Iris pigment epithelial cell (primary cell): ENCODE results near the gene ZNF80.
"Not testable (repeated sequence)": the region's sequence is repeated elsewhere in the genome, so short reads cannot be mapped to it uniquely, and the experiment has no call there.

Experiments
- DNase-seq: peaks from one replicate; pipeline ENCODE4 v3.0.0-alpha.2; 2011; ENCODE audit warnings: low read depth

The ZNF80 gene

DNA sequence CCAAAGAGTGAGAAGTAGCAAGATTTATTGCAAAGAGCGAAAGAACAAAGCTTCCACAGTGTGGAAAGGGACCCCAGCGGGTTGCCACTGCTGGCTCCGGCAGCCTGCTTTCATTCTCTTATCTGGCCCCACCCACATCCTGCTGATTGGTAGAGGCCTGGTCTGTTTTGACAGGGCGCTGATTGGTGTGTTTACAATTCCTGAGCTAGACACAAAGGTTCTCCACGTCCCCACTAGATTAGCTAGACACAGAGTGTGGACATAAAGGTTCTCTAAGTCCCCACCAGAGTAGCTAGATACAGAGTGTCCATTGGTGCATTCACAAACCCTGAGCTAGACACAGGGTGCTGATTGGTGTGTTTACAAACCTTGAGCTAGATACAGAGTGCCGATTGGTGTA, at the start of gene ZNF80:
TSS of gene ZNF80 (minus strand) at position 101 of the 400 bp plus-strand sequence. CDS start 504 bp downstream, outside the sequence.
- not testable (repeated sequence) for DNase-seq

DNA sequence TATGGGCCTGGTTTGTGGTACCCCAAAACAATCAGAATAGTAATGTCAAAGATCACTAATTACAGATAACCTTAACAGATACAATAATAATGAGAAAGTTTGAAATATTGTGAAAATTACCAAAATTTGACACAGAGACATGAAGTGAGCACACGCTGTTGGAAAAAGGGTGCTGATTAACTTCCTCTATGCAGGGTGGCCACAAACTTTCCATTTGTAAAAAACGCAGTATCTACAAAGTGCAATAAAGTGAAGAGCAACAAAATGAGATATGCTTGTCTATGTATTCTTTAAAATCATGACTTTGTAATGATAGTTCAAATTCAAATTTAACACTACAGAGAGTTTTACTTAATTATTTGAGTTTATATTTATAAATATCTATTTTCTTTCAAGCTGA, 48.9 kb upstream of the ZNF80 start:
- no peak for DNase-seq

GRCh38 chr3:114285648-114286230, 48.4 kb upstream of the ZNF80 start:
- no peak for DNase-seq

DNA sequence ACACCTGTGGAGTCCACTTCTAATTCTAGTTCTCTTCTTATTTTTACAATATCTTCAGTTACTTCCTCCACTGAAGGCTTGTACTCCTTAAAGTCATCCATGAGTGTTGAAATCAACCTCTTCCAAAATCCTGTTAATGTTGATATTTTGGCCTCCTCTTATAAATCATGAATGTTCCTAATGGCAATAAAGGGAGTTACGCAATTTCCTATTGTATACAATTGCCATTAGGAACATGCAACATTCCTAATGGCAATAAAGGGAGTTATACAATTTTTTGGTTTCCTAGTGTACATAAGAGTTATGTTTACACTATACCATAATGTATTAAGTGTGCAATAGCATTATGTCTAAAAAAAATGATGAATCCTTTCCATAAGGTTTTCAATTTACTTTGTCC, 47.3 kb upstream of the ZNF80 start:
- DNase-seq = no peak

DNA sequence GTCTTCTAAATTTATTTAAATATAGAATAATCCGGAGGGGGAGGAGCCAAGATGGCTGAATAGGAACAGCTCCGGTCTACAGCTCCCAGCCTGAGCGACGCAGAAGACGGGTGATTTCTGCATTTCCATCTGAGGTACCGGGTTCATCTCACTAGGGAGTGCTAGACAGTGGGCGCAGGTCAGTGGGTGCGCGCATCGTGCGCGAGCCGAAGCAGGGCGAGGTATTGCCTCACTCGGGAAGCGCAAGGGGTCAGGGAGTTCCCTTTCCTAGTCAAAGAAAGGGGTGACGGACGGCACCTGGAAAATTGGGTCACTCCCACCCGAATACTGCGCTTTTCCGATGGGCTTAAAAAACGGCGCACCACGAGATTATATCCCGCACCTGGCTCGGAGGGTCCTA, 39.5 kb upstream of the ZNF80 start:
- DNase-seq = not testable (repeated sequence)

GRCh38 chr3:114274929-114275328, 37.6 kb upstream of the ZNF80 start:
- DNase-seq = peak; percentile 29

DNA sequence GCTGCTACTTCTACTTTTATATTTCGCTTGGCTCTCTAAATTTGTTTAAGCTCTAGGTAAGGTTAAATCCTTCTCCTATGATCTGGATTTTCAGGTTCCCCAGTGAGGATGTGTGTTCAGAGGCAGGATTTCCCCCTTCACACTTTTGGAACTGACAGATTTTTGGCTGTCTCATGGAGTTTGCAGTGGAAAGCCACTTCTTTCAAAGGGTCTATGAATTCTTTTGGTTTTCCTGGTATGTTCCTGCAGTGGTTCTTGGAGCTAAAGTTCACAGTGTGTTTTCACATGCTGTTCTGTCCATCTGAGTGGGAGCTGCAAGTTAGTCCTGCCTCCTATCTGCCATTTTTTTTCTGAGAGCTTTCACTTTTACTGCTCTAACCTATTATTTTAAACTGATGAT, 34.9 kb upstream of the ZNF80 start:
- DNase-seq = peak; percentile 26

DNA sequence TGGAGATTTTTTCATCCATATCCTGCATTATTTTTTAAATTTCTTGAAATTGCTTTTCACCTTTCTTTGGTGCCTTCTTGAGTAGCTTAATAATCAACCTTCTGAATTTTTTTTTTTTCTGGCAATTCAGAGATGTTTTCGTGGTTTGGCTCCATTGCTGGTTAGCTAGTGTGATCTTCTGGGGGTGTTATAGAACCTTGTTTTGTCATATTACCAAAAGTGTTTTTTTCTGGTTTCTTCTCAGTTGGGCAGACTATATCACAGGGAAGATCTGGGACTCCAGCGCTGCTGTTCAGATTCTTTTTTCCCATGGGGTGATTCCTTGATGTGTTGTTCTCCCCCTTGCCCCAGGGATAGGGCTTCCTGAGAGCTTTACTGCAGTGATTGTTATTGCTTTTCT, 32.6 kb upstream of the ZNF80 start:
- DNase-seq = no peak

DNA sequence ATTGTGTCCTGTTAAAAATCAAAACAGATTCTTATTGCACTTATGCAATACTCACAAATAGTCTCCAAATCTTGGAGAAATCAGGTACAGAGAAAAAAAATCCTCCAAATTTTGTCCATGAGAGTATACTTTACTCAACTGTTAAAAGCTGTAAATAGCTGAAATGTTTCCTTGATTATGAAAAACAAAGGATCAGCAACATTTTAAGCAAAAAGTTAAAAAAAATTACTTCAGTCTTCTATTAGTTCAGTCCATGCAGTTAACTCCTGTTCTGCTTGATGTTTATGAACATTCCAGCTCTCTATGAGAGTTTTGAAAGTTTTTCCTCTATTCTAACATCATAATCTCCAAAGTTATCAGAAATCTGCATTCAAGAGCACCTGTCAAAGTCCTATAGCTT, 22.8 kb upstream of the ZNF80 start:
- DNase-seq = no peak

GRCh38 chr3:114259566-114259965, 22.2 kb upstream of the ZNF80 start:
- DNase-seq = no peak

GRCh38 chr3:114253505-114253904, 16.1 kb upstream of the ZNF80 start:
- DNase-seq = no peak

DNA sequence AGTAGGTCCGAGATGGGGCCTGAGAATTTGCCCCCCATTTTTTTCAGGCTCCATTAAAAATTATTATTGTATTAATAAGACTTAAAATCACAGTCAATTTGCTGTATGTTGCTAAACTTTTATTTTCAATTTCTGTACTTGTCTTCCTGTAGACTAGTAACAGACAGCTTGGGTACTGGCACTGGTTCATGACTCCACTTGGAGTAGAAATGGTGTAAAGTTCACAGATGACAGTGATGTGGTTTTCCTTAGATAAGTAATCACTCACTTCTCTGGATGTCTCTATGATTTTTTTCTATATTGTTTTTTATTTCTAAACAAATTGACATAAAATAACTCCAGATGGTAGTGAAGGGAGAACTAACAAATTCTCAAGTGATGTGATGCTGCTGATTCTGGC, 15.6 kb upstream of the ZNF80 start:
- DNase-seq = no peak

DNA sequence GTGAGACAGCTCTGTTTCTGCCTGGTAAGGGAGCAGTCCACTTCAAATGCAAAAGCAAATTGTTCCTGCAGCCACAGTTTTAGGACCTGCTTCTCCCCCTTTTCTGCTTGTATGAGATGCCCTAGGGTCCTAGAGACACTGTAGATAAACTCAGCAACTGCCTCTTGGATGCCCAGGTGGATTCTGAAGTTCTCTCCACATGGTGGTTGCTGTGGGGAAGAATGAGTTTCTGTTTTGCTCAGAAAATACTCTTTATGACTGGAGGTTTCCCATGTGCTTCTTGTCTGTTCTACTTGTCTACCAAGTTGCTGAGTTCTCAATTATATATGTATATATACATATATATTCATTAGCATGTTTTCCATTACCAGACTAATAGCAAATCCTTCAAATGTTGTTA, 5.6 kb upstream of the ZNF80 start:
- no peak for DNase-seq

- DNase-seq = no peak
Observed at GRCh38 chr3:114241262-114241661, 3.9 kb upstream of the ZNF80 start.

GRCh38 chr3:114238146-114238785, 888 bp upstream of the ZNF80 start:
- not testable (repeated sequence) for DNase-seq

DNA sequence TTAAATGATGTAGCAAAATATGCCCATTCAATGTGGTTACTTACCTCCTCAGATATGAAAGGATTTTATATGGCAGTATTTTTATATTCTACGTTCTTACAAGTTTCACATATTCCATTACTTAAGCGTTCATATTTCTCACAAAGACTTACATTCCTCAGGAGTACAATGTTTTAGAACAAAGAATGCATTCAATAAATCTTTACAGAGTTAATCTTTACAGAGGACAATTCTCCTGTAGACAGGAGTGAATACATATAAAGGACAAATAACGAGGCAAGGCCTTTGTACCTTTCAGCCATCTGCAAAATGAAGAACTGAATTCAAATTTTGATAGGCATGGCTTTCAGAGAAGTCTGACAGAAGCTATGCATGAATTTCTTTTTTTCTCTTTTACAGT, 1.9 kb downstream of the ZNF80 start:
- no peak for DNase-seq

DNA sequence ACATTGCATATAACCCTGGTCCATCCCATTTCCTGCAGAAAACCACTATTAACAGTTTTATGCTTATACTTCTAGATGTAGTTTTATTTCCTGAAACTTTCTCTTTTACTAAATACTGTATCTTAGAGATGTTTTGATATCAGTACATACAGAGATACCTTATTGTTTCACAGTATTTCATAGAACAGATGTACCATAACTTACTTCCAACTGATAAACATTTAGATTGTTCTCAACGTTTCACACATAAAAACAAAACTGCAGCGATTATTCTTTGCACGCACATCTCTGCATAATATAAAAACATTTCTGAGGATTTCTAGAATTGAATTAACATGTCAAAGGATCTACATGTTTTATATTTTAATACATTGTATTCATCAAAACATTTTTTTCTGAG, 2.6 kb downstream of the ZNF80 start:
- DNase-seq = no peak

- no peak for DNase-seq
Observed at GRCh38 chr3:114231616-114232015, 5.8 kb downstream of the ZNF80 start.

DNA sequence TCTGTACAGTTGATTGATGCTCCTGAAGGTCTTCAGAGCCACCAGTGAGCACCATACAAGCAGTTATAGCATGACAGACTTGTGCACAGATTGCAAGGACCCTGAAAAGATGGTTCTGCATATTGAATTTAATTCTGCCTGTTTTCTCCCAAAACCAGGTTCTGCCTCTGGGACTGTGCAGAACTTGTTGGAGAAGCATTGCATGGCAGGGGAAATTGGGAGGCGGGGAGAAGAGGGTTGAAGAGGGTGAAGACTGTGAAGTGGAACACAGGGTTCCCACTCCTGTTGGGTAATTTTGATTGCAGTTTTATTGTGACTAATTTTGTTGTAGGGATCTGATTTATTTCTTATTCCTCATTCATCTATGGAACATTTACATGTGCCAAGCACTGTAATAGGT, 10.3 kb downstream of the ZNF80 start:
- DNase-seq = no peak

GRCh38 chr3:114226313-114226712, 11.1 kb downstream of the ZNF80 start:
- no peak for DNase-seq

DNA sequence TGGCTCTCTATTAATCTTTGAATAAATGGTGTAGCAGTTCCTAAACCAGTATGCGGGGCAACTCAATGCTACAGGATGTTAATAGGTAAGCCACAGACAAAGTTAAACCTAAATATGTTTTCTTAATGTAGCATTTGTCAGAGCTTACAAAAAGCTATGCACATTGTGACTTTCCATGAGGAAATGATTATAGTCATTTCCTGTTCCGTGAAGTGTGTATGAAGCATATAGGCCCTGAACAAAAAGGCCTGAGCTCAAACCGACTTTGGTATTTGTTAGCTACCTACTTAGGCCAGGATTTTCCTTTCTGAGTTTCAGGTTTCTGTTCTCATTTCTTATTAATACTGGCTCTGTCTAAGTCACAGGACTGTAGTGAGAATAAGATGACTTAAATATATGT, 14.2 kb downstream of the ZNF80 start:
- DNase-seq = peak; percentile 21

DNA sequence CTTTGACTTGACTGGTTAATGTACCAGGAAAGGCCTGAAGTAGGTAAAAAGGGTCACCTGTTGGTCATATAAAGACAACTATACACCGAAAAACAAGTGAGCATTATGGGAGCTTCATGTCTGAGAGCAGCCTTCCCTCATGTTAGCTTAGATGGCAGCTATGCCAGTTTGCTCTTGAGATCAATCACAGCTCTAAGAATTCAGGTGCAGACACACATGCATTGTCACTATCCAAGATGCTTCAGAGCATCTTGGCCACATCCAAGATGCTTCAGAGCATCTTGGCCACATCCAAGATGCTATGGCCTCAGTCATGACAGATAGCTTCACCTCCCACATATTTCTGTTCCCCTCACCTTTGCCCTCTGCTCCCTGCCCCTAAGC, 15.5 kb downstream of the ZNF80 start:
- no peak for DNase-seq

DNA sequence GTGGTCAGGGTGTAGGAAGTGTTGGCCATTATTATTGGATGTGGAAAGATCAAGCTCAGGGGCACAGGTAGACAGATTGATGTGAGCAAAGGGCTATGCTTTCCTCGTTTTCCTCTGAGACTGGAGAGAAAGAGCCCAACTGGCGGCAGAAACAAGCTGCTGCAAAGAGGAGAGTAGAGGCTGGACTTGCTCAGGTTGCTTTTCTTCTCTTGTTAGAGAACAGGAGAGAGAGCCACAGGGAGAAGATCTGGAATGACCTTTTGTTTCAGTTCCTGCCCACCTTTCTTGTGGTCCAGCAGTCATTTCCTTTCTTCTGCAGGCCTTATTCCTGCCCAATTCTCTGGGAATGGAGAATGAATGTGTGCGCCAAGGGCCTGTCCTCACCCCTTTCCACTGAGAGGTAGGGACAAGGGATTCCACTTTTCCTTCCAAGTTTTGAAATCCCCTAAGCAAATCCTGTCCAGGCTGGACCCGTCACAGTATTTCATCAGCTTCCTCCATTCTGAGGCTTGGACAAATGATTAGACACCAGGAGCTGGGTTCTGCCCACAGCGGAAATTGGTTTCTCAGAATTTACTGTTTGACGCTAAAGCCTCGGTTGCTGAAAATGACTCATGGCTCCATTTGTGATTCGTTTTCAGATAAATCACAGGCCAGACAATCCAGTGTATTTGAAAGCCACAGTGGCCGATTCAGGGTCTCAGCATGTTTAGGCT, 16.1 kb downstream of the ZNF80 start:
- DNase-seq = peak; percentile 17

GRCh38 chr3:114219741-114220140, 17.6 kb downstream of the ZNF80 start:
- no peak for DNase-seq
